SHP77 treated with DMSO at 0.1 percent for 48 hours (cell line): Measurements from ENCODE around the gene URI1.

ENCODE experiments used
- DNase-seq: peaks from one replicate; lab custom pipeline; 2025; lab: John Stamatoyannopoulos, UW

Gene URI1

DNA sequence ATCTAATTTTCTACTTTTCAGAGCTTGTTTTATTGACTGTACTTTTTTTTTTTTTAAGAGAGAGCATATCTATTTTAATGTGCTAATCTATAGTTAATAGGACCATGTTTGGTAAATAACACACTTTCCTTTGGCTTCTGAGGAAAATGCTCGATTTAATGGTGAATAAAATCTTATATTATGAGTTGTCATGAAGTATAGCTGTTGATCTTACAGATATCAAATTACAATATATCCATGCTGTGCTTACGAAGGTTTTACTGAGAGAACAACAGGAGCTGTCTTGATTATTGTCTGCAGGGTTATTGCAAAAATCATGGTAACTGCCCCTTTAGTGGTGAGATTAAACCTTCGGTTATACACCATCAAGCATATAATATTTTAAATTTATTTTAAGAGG, 29.6 kb downstream of the URI1 start:
- DNase-seq, result no peak

DNA sequence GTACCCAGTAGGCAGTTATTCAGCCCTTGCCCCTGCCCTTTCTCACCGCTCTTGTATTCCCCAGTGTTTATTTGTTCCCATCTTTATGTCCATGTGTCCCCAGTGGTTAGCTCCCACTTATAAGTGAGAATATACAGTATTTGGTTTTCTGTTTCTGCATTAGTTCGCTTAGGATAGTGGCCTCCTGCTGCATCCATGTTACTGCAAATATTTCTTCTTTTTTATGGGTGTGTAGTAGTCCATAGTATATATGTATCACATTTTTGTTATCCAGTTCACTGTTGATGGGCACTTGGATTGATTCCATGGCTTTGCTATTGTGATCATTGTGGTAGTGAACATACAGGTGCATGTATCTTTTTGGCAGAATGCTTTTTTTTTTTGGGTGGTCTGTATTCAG, 32.7 kb downstream of the URI1 start:
- DNase-seq, result no peak

- DNase-seq, result no peak
These were observed 34.3 kb downstream of the URI1 start for GRCh38 chr19:29976151-29976943.

DNA sequence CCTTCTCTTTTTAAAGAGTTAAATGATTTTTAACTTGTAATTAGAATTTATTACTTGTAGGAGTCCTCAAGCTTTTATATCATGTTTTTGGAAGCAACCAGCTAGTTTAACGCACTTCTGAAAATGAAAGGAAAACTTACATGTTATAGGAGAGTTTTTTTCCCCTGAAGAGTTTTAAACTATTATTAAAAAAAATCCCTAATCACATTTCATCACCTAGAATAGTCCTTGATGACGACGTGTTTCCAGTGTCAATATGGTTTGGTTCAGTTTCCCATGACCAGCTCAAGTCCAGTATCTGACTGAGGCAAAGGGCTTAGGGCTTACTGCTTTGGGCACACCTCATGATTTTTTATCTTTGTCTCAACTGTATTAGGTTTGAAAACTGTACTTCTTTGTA, 36.0 kb downstream of the URI1 start:
- no peak for DNase-seq

DNA sequence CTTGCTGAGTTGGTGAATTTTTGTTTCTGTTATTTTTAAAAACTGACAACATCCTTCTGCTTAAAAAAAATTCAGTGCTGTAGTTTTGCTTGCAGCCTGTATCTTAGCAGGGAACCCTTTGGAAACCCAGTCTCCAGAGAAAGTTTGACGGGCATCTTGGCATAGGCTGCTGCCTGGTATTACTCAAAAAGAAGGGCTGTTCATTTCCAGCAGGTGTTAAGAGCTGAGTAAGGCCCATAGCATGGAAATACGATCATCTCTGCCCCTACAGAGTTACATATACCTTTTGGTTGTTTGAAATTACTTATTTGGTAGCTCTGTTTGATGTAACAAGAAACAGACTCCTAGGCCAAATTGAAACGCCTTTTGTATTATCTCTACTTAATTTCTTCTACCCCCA, 41.5 kb downstream of the URI1 start:
- no peak for DNase-seq

DNA sequence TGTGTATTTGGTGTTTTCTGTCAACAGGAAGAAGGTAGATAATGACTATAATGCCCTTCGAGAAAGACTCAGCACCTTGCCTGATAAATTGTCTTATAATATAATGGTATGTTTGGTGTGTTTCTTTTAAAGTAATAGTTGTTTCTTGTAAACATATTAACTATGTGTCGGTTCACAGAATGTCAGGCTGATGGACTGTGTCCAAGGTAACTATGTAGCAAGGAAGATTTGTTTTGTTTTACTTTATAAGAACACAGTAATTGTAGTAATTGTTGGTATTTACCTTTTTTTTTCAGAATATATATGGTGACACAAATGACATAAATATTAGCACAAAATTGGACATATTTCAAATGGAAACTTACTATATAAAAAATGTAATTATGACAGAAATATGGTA, 43.2 kb downstream of the URI1 start:
- DNase-seq, result no peak

GRCh38 chr19:29988351-29988750, 46.3 kb downstream of the URI1 start:
- no peak for DNase-seq

- DNase-seq, result no peak
These were observed 50.3 kb downstream of the URI1 start for GRCh38 chr19:29992233-29992867.

DNA sequence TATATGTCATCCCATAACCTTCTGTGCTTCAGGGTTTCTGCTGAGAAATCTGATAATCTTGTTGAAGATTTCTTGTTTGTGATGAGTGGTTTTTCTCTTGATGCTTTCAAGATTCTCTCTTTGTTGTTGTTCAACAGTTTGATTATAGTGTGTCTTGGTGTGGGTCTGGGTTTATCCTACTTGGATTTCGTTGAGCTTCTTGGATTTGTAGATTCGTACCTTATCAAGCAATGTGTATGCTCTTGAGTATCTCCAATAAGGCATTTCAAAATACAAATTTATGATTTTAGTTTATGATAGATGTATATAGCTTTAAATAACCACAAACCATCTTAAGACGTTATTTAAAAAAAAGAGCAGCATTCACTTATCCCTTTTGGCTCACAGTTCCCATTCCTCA, 57.5 kb downstream of the URI1 start:
- no peak for DNase-seq

DNA sequence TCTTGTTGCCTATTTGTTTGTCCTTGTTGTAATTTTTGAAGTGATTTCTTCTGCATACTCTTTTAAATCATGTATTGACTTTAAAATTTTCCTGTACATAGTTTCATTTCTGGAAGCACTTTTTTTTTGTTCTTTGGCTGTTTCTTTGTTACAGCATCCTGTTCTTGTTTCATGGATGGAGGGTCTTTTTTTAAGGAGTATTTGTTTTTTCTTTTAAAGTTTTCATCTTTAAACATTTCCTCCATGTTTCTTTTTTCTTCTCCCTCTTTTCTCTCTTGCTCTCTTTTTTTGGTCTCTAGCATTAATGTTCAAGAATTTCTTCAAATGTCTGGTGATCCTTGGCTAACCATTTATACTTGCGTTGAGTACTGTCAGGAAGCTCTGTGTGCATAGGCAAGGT, 58.8 kb downstream of the URI1 start:
- DNase-seq, result no peak

DNA sequence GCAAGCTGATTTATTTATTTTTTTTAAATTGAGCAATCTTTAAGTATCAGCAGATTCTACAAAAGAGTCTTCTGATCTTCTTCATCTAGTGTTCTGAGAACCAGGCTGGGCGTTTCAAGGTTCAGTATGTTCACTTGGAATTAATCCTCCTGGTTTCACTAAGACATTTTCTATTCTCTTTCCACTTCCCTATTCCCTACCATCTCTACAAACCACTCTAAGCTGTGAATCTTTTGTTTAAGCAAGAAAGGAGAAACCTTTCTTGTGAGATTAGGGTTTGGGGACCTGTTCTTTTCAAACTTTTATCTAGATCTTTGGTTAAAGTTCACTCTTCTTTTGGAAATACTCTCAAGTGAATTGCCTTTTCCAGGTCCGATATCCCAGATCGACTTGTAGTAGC, 59.3 kb downstream of the URI1 start:
- DNase-seq, result no peak

- DNase-seq, result no peak
These were observed 59.8 kb downstream of the URI1 start for GRCh38 chr19:30001791-30002190.

DNA sequence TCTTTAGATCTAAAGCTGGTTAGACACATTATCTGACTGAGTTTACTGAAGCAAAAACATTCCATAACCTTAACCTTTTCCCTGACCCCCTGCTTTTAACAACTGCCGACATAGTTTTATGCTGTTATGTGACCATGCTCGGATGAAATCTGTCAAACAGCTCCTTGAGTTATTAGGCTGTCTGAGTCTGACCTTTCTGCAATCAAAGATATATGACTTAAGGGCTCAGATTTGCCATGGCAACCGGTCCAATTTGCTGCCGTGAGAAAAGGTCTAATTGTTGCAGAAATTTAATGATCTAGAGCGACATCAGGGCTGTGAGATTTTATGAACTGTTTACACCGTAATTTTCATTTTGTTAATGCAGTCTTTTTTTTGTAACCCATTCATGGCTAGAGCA, 61.8 kb downstream of the URI1 start:
- no peak for DNase-seq

DNA sequence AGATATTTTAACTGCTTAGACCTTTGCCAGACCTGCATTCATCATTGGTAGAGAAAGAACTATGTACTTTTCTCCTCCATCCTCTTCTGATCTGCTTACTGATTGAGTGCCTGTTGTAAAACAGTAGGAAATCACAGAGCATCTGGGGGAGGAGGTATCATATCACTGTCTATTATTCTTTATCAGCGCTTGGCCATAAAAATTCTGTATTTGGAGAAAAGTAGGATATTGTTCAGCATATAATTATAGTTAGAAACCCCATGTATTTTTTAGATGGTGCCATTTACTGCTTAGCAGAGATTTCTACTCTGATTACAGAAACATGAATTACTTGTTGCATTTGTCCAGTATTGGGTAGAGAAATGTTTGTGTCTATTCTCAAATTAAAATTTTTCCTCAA, 62.4 kb downstream of the URI1 start:
- no peak for DNase-seq

DNA sequence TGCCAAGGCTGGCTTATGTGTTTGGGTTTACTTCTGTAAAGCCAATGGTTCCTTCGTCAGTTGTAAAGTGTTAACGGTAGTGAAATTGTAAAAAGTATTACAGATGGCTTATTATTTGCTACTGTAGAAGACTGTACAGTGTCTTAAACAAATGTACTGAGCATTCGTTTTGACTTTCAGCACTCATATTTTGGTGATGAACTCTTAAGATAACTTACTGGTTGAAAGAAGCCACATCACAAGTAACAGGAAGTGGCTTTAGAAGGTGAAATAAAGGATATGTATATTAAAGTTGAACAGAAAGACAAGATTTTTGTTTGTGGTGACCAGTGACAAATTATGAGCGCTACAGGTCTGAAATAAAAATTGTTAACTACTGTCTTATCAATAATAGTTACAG, 64.2 kb downstream of the URI1 start:
- no peak for DNase-seq

GRCh38 chr19:30008169-30008568, 66.1 kb downstream of the URI1 start:
- no peak for DNase-seq

GRCh38 chr19:30009013-30009412, 67.0 kb downstream of the URI1 start:
- DNase-seq, result no peak

DNA sequence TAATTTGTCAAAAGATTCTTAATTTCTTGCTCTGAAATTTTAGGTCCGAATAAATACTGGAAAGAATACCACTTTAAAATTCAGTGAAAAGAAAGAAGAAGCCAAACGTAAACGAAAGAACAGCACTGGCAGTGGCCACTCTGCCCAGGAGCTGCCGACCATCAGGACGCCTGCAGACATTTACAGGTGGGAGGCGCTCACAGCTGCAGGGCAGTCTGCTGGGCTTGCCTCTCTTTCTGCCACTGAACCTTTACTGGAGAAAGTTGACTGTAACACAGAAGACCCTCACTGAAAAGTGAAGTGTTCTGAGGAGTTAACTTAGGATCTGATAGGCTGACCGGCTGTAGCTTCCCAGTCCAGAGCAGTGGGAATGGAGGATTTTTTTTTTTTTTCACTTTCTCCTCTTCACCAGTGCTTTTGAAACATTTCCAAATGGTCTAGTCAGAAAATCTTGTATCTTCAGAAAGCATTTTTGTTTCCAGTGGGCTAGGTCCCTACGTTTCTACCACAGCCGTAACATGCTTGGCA, 69.1 kb downstream of the URI1 start:
- DNase-seq, result no peak

DNA sequence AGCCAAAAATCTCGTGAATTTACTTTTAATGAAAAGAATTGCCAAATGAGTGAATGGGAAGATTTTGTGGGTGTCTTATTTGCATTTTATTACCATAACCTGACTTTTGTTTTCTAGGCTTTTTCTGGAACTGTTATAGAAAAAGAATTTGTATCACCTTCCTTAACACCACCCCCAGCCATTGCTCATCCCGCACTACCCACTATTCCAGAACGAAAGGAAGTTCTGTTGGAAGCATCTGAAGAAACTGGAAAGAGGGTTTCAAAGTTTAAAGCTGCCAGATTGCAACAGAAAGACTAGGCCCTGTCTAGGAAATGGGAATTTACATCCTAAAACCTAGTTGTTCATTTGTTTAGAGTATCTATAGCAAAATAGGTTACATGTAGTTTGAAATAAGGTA, 72.7 kb downstream of the URI1 start:
- no peak for DNase-seq

- DNase-seq, result no peak
These were observed 75.1 kb downstream of the URI1 start for GRCh38 chr19:30017172-30017571.

DNA sequence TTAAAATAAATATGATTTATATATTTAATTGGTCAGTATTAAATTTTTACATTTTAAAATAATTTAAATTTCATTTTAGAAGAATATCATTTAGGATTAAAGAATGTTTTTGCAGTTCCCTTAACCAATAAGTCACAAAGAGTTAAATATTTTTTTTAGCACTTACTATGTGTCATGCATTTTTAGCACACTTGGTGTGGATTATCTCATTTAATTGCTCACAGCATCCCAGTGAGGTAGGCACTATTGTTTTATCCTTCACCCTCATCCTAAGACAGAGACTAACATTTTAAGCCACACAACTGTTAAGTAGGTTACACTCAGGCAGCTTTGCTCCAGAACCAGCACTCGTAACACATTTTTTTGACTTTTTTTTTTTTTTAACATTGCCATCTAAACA, 78.2 kb downstream of the URI1 start:
- no peak for DNase-seq

DNA sequence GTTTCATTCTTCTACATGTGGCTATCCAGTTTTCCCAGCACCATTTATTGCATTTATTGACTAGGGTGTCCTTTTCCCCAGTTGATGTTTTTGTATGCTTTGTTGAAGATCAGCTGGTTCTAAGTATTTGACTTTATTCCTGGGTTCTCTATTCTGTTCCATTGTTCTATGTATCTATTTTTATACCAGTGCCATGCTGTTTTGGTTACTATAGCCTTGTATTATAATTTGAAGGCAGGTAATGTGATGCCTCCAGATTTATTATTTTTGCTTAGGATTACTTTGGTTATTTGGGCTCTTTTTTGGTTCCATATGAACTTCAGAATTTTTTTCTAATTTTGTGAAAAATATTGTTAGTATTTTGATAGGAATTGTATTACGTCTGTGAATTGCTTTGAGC, 80.6 kb downstream of the URI1 start:
- no peak for DNase-seq

GRCh38 chr19:30023330-30023729, 81.3 kb downstream of the URI1 start:
- no peak for DNase-seq

DNA sequence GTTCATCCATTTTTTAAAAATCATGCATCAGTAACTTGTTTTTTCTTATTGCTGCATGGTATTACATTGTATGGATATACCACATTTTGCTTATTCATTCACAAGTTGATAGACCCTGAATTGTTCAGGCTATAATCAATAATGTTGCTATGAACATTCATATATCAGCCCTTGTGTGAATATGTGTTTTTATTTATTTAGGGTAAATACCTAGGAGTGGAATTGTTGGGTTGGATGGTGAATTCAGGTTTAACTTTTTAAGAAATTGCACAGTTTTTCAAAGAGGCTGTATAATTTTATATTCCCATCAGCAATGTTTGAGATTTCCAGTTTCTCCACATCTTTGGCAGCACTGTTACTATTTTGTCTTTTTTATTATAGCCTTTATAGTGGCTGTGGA, 82.1 kb downstream of the URI1 start:
- no peak for DNase-seq
